Activated CD4-positive, alpha-beta T cell treated with anti-CD3 and anti-CD28 coated beads, Interleukin-2, Interleukin-4, amounts not matched to agents 100 ng/mL and 50 ng/mL, durations not matched to agents 16 hours and 8 hours (primary cell): Measurements from ENCODE around the gene CUX1.

Experiments
- DNase-seq: peaks from one replicate; pipeline ENCODE4 v3.0.0-alpha.2; 2020; ENCODE audit warnings: low spot score

CUX1 gene

GRCh38 chr7:102248081-102248455 lies 430.6 kb downstream of the CUX1 start:
- no peak for DNase-seq

DNA sequence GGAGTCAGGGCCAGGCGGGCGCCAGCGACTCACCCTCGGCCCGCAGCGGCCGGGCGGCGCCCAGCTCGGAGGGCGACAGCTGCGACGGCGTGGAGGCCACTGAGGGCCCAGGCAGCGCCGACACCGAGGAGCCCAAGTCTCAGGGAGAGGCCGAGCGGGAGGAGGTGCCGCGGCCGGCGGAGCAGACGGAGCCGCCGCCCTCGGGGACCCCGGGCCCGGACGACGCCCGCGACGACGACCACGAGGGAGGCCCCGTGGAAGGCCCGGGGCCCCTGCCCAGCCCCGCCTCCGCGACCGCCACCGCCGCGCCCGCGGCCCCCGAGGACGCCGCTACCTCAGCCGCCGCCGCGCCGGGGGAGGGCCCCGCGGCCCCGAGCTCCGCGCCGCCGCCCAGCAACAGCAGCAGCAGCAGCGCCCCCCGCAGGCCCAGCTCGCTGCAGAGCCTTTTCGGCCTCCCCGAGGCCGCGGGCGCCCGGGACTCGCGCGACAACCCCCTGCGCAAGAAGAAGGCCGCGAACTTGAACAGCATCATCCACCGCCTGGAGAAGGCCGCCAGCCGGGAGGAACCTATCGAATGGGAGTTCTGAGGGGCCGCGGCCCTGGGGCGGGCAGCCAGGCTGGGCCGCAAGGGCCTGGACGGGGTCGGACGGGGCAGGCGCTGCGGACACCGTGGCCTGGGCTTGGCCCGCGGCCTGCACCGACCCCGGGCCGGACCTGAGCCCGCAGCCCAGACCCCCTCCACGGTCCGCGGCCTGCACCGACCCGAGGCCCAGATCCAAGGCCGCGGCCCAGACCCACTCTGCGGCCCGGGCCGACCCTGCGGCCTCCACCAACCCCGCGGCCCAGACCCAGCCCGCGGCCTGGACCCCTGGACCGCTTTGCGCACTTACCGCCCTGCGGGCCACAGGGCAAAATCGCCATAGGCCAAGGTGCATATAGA lies 431.3 kb downstream of the CUX1 start:
- no peak for DNase-seq

DNA sequence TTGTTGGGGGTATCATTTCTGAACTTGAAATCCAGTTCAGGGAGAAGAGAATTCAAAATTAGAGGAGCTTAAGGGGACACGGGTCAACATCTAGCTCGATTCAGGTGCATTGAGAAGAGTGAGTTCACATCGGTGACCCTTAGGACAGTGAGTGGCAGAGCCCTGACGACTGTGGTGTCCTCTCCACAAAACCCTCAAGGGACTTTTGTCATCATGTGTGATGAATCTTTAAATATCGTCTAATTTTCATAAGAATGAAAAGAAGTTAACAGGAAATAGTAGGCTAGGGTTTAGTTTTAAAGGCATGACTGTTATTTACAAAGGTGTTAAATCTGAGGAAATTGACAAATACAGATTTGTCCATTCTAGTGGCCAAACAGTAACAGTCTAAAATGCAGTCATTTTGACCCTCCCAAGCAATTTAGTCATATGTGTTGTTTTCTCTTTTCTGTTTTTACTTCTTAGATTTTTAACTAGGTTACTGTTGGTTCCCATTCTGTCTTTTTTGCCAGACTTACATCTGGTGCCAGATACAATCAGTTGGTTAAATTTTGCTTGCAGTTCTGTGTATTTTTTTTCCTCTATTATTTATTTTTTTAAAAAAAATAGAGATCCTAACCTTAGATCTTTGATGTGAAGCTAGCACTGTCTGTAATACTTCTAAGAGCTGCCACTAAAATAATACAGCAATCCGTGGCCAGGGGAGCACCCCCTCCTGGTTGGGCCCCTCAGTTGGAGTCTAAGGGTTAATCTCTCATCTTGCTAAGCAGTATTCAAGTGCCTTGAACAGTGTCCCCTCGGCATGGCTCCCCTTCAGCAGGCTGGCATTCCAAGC lies 434.3 kb downstream of the CUX1 start:
- no peak for DNase-seq

DNA sequence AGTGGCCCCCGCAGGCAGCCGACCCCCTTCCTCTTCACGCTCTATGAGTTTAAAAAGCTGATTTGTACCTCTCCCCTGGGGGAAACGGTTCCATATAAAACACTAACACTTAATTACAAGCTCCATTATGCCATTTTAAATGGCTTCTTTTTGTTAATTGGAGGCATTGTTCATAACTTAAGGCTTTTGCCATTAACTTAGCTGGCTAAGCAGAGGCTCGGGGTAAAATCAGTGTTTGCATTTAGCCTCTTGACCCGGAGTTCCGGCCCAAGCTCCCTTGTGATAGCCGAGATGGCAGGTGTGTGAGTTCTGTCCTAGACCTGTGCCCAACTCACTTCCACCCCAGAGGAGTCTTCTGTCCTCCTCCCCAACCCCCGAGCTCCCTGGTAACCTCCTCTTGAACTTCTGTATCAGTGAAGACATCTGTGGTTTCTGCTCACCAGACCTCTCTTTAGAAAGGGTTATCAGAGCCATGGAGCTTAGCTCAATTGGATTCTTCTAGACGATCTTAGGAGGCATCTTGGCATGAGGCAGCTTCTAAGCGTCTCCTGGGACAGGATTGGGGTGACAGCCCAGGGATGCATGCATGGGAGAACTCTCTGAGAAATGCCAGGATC lies 435.0 kb downstream of the CUX1 start:
- no peak for DNase-seq

- DNase-seq, result no peak
Measured at GRCh38 chr7:102253066-102253972, 435.9 kb downstream of the CUX1 start.

GRCh38 chr7:102253973-102254370 lies 436.5 kb downstream of the CUX1 start:
- DNase-seq, result no peak

DNA sequence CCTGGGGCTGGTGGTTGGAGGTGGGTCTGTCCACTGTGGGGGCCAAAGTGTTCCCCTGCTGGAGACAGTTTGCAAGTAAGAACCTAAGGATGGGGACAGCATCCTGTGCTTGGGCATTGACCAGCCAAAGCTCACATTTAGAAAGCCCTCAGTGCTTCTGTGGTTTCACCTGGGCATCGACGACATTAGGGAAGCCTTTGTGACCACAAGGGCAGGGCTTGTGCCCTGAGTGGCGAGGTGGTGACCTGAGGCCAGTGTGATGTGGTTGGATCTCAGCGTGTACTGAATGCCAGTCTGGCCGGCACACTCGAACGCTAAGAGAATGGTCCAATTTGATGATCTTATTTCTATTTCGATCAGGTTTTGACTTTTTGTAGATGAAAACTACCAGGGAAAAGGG lies 437.1 kb downstream of the CUX1 start:
- no peak for DNase-seq

- no peak for DNase-seq
Measured at GRCh38 chr7:102255501-102255900, 438.1 kb downstream of the CUX1 start.

- no peak for DNase-seq
Measured at GRCh38 chr7:102255916-102256315, 438.5 kb downstream of the CUX1 start.

DNA sequence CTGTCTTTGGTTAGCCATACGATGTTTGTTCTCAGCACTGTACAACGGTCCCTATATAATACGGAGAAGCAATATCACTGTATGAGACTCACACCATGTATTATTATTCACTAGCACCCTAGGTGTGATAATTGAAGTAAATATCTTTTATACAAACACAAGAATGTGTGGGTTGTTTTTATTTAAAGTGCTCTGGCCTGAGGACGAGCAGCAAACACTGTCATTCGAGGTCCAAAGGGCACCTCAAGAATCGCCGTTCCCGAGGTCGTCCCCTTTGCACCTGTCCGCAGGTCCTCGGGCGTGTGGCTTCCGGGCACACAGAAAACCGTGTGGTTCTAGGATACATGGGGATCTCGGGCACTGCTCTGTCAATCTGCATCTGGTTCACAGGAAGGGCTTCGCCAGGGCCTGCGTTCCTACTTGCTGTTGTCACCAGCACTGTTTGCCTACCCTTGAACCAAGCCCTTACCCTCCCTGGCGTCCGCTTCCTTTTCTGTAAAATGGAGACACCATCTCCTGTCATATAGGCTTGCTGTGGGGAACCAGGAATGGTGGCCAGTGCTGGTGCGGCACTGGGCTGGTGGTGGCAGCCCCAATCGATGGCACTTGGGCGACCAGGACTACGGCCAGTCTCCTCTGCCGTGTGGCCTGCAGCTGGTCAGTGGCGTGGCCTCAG lies 440.8 kb downstream of the CUX1 start:
- no peak for DNase-seq

DNA sequence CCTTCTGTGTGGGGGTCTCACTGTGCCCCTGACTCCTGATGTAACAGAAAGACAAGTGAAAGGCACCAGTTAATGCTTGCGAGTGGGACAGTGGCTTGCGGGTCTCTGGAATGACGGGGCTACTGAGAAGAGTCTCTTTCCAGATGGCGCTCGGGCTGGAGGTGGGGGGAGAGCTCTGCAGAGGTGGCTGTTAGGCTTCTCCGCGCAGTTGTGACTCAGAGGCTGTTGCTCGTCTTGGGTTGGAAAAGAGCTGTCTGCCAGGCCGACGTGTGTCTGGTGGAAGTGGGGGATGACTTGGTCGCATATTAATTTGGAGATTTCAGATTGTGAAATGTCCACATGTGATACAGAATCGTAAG lies 441.3 kb downstream of the CUX1 start:
- no peak for DNase-seq

- DNase-seq, result no peak
Measured at GRCh38 chr7:102260856-102261255, 443.4 kb downstream of the CUX1 start.

DNA sequence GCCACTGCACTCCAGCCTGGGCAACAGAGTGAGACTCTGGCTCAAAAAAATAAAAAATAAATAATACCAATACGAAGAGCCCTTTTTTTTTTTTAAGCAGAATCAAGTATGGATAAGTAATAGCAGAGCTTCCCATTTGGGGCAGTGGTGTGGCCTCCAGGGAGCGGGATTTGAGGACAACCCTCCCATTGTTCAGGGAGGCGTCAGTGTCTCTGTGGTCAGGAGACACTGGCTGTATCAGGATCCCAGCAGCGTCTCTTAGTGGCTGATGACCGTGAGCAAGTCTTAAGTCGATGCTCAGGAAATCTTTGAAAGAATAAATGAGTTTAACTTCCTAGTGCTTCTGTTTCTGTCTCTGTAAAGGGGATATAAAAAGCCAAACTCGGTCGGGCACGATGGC lies 444.0 kb downstream of the CUX1 start:
- DNase-seq, result no peak

DNA sequence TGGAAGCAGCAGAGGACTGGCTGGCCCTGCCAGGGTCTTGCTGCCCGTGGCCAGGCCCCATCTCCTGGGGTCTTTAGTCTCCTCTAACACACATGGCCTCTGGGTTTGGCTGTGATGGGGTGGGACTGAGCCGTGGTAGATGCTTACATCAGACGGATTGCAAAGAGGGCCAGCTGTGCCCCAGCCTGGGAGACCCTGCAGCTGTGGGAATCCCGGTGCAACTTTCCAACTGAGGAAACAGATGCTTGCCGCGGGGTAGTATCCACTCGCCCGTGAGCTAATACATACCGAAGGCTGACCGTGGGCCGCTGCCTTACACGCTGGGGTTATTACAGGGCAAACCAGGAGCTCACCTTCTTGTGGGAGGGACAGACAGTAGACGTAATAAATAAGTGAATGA lies 445.1 kb downstream of the CUX1 start:
- DNase-seq, result no peak

- DNase-seq, result no peak
Measured at GRCh38 chr7:102264367-102264891, 447.0 kb downstream of the CUX1 start.

GRCh38 chr7:102266541-102266940 lies 449.1 kb downstream of the CUX1 start:
- no peak for DNase-seq

DNA sequence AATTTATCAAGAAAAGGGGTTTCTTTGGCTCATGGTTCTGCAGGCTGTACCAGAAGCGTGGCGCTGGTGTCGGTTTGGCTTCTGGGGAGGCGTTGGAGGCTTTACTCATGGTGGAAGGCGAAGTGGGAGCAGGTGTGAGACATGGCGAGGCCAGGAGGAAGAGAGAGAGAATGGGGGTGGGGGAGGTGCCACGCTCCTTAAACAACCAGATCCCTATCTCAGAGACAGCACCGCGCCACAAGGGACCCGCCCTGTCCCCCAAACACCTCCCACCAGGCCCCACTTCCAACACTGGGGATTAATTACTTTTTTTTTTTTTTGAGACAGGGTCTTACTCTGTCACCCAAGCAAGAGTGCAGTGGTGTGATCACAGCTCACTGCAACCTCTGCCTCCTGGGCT lies 451.2 kb downstream of the CUX1 start:
- no peak for DNase-seq

DNA sequence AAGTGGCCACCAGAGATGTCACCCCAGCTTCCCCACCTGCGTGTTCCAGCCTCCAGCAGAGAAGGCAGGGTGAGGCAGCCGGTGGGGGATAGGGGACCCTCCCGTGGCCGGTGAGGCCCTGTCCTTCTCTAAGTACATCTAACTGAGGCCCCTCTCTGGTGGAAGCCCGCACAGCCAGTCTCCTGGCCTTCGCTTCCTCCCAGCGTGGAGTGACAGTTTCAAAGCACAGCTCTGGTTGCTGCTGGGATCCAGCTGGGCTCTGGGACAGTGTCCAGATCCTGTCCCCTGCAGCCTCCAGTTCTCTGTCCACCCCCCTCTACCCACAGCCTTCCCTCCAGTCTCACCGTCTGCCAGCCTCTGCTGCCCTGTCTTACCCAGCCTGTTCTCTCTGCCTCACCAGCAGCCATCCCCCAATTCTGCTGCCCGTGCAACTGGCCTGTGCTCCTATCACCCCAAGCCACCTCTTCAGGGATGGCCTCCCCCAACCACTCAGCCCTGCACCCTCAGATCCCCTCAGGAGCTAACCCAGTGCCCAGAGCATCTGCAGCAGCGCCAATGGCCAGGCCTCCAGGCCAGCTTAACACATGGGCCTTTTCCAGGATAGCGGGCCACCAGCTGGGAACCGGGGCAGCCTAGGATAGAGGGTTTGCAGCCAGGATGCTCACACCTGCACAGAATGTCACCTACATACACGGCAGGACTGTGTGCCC lies 452.9 kb downstream of the CUX1 start:
- no peak for DNase-seq

DNA sequence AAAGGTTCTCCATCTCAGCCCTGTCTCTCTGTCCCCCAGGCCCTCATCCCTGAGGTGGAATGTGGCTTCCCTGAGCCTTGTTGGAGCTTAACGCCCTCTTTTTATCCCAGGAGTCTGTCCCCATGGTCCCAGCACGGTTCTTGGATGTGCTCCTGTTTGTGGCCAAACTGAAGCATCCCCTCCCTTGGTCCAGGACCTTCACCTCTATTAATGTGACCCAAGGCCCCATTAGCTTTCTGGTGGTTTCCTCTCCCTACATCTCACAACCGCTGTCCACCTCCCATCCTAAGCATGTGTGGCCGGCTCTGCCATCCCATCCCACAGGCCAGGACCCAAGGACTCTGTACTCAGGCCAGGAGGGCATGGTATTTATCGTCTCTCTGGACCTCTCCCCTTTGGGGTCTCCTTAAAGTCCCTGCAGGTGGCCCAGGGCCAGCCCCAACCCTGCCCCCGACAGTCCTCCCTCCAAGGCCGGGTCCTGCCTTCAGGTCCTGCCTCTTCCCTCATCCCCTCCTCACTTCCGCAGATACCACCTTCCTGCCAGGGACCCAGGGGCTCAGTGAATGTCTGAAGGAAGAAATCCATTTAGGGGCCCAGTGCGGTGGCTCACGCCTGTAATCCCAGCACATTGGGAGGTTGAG lies 453.9 kb downstream of the CUX1 start:
- DNase-seq, result no peak
